ENCODE results near the gene APPL2. TPM values are rescaled to one million over a fixed set of nuclear protein-coding genes. Genes with fewer than 3 reads are reported as not detected.

APPL2 gene, protein sequence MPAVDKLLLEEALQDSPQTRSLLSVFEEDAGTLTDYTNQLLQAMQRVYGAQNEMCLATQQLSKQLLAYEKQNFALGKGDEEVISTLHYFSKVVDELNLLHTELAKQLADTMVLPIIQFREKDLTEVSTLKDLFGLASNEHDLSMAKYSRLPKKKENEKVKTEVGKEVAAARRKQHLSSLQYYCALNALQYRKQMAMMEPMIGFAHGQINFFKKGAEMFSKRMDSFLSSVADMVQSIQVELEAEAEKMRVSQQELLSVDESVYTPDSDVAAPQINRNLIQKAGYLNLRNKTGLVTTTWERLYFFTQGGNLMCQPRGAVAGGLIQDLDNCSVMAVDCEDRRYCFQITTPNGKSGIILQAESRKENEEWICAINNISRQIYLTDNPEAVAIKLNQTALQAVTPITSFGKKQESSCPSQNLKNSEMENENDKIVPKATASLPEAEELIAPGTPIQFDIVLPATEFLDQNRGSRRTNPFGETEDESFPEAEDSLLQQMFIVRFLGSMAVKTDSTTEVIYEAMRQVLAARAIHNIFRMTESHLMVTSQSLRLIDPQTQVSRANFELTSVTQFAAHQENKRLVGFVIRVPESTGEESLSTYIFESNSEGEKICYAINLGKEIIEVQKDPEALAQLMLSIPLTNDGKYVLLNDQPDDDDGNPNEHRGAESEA
- total RNA-seq: 10 to 100 TPM; 13.1 to 30.3 TPM

DNA sequence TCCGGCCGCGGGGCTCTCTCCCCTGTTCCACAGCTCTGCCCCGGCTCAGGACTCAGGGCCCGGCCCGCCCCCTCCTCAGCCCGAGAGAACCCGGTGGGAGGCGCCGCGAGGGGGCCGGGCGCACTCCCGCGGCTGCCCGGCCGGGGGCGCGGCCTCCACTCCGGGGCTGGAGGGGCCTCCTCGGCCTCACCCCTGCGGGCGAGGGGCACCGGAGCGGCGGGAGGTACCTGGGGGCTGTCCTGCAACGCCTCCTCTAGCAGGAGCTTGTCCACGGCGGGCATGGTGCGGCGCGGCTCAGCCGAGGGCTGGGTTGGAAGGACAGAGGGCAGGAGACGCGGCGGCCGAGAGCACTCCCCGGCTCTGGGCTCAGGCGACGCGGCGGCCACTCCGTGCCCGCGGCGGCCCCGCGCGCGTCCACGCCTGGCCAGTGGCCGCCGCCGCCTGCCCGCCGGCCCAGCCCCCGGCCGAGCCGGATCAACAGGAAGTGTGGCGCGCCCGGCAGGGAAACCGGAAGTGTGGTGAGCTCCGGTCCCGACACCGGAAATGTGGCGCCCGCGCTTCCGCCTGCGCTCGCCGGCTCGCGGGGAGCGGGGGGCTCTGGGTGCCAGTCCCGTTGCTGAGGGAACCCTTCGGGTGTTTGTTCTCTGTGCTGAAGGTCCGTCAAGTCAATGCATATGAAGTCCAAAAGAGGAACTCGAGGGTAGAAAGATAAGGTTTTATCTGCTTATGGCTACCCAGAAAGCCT is at the start of gene APPL2:
TSS of gene APPL2 (minus strand) at position 443 of the 745 bp plus-strand sequence. CDS start at position 281, 162 bp downstream.
- Histone ChIP-seq H3K4me1 (peaks cover 0 to 41% of the 10 kb centered on the region in 2 donors), H3K36me3 (no peaks in the 10 kb centered on the region), H3K27me3 (no peaks in the 10 kb centered on the region), H3K27ac (peak within 1 kb of the TSS; percentile 93 to 99), H3K4me3 (peak within 1 kb of the TSS; percentile 89 to 98), H3K9me3 (no peaks in the 10 kb centered on the region)
- TF ChIP-seq, protein P1, sequence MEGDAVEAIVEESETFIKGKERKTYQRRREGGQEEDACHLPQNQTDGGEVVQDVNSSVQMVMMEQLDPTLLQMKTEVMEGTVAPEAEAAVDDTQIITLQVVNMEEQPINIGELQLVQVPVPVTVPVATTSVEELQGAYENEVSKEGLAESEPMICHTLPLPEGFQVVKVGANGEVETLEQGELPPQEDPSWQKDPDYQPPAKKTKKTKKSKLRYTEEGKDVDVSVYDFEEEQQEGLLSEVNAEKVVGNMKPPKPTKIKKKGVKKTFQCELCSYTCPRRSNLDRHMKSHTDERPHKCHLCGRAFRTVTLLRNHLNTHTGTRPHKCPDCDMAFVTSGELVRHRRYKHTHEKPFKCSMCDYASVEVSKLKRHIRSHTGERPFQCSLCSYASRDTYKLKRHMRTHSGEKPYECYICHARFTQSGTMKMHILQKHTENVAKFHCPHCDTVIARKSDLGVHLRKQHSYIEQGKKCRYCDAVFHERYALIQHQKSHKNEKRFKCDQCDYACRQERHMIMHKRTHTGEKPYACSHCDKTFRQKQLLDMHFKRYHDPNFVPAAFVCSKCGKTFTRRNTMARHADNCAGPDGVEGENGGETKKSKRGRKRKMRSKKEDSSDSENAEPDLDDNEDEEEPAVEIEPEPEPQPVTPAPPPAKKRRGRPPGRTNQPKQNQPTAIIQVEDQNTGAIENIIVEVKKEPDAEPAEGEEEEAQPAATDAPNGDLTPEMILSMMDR (IDR thresholded peaks at IDR 0.05): peak; percentile 8 to 53
- DNase-seq (ENCODE audit: low spot score): peak; percentile 89

DNA sequence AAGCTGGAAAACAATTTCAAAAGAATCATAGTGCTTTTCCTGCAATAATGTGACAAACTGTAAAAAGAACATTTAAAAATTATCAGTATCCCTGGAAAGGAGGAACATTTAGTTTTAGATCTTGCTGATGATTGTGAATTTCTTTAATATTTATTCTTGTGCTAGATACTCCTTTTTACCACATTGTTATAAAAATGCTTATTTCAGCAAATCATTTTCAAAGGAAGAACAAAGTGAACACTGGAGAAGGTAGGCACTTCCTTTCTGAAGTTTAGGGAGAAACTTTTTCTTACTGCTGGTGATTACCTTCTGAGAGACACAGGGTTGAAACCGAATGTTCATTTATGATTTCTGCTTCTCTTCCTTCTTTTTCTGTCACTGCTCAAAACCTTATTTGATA is 49.4 kb upstream of the APPL2 start:
- H3K9me3 ChIP-seq: no peaks in the 10 kb centered on the region
- no peaks in the 10 kb centered on the region for H3K4me1 ChIP-seq
- H3K36me3 ChIP-seq: no peaks in the 10 kb centered on the region
- TF ChIP-seq, protein P1 (IDR thresholded peaks at IDR 0.05): no peak
- no peaks in the 10 kb centered on the region for H3K27me3 ChIP-seq
- DNase-seq (ENCODE audit: low spot score): no peak
- no peak overlapping the region for H3K27ac ChIP-seq
- no peak overlapping the region for H3K4me3 ChIP-seq

DNA sequence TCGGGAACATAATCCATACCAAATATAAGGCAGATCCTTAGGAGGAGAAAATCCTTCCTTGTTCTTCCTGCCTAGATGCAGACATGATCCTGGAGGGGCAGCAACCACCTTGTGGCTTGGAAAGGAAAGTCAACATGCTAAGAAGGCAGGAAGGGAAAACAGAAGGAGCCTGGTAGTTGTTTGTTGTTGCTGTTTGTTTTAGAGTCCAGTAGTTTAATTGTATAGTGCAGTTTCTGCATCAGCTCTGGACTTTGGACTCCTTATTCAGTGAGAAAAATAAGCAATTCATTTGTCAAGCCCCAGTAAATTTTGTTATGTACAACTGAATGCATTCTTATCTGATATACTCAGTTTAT is 45.7 kb upstream of the APPL2 start:
- no peak for DNase-seq (ENCODE audit: low spot score)
- no peak overlapping the region for H3K4me3 ChIP-seq
- no peaks in the 10 kb centered on the region for H3K36me3 ChIP-seq
- TF ChIP-seq, protein P1 (IDR thresholded peaks at IDR 0.05): no peak
- H3K9me3 ChIP-seq: no peaks in the 10 kb centered on the region
- H3K27me3 ChIP-seq: no peaks in the 10 kb centered on the region
- no peaks in the 10 kb centered on the region for H3K4me1 ChIP-seq
- no peak overlapping the region for H3K27ac ChIP-seq

DNA sequence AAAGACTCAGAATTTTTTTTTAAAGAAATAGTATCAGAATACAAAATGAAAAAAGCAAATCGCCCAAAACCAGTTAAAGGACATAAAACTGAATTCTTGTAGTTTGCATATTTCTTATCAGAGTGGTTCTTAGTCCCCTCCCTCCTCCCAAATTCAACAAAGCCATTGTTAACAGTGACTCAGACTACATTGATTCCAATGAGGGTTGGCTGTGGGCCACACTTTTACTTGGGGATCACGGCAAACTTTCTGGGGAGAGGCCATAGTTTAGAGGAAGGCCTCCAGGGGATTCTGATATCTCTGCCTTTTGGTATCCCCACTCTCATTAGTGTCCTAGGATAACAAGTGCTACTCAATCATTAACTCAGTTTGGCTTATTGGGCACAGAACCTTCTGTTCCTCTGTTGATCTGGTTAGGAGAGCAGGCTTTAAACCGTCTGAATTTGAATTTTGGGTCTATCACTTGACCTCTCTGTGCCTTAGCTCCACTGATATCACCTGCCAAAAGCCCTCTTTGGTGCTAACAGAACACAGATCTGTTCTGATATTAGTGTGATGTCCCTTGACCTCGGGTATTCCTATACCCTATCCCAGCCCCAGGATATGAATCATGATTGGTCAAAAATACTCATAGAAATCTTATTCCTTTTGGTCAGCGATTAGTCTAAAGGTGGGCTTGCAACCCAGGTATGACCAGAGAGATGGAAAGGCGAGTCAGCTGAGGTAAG is 45.2 kb upstream of the APPL2 start:
- TF ChIP-seq, protein P1 (IDR thresholded peaks at IDR 0.05): no peak
- H3K4me3 ChIP-seq: no peak overlapping the region
- H3K4me1 ChIP-seq: no peaks in the 10 kb centered on the region
- no peak for DNase-seq (ENCODE audit: low spot score)
- no peaks in the 10 kb centered on the region for H3K9me3 ChIP-seq
- H3K27me3 ChIP-seq: no peaks in the 10 kb centered on the region
- H3K36me3 ChIP-seq: no peaks in the 10 kb centered on the region
- no peak overlapping the region for H3K27ac ChIP-seq

DNA sequence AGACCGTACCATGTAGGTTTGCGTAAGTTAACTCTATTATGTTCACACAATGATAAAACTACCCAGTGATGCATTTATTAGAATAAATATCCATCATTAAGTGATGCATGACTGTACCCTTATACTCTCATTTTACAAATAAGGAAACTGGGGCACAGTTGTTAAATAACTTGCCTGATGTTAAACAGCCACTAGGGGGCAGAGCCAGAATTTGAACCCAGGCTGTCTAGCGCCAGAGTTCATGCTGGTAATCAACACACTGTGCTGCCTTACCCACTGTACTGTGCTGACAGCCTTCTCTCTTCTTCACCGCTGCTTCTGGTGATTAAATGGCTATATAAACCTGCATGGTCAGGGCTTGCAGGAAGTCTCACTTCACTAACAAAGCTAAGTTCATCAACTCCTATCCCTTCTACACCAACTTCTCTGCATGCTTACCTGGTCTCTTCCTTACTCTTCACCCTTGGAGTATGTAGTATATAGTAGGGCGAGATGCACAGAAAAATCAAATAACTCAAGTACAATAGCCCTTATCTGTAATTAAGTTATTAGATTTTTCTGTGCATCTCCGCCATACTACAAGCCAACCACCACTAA is 43.6 kb upstream of the APPL2 start:
- H3K4me1 ChIP-seq: no peaks in the 10 kb centered on the region
- no peak for DNase-seq (ENCODE audit: low spot score)

More for the DNA sequence above, 43.6 kb upstream of the APPL2 start:
- Histone ChIP-seq H3K4me3 (no peak overlapping the region), H3K36me3 (no peaks in the 10 kb centered on the region), H3K27me3 (no peaks in the 10 kb centered on the region), H3K27ac (no peak overlapping the region), H3K9me3 (no peaks in the 10 kb centered on the region)
- TF ChIP-seq, protein P1 (IDR thresholded peaks at IDR 0.05): peak; percentile 37 to 72
